Stimulated activated CD8-positive, alpha-beta memory T cell treated with anti-CD3 and anti-CD28 coated beads, Interleukin-12 subunit alpha, Interleukin-12 subunit beta, amount 100 ng/mL, for 1 hour (primary cell): ENCODE measurements around the gene RAB11FIP3.

Experiments used
- DNase-seq: peaks from one replicate; pipeline ENCODE4 v3.0.0-alpha.2; 2020; ENCODE audit warnings: low read depth

The RAB11FIP3 gene

GRCh38 chr16:519425-519824 is 94.0 kb downstream of the RAB11FIP3 start:
- DNase-seq: no peak

DNA sequence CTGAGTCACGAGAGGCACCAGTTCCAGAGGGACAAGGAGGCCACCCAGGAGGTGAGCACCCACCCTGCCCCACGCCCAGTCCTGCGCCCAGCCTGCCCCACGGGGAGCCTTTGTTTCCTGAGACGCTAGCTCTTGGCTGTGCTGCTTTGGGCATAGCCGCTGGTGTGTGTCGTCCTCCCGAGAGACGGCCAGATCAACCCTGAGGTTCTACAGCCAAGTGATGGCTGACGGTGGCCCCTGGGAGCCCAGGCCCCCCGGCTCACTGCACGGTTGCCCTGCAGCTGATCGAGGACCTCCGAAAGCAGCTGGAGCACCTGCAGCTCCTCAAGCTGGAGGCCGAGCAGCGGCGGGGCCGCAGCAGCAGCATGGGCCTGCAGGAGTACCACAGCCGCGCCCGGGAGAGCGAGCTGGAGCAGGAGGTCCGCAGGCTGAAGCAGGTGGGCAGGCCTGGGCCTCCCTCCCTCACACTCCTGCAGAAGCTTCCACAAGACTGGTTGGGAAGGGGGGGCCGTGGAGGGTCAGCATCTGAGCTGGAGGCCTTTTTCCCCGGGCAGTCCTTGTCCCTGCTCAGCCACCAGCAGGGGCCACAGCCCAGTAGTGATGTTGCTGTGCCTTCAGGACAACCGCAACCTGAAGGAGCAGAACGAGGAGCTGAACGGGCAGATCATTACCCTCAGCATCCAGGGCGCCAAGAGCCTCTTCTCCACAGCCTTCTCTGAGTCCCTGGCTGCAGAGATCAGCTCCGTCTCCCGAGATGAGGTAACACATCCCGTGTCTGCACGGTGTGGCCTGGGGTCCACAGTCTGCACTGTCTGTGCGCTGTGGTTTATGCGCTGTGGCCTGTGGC is 94.6 kb downstream of the RAB11FIP3 start:
- no peak for DNase-seq

GRCh38 chr16:520847-521246 is 95.4 kb downstream of the RAB11FIP3 start:
- no peak for DNase-seq

- DNase-seq: no peak
These were observed 96.1 kb downstream of the RAB11FIP3 start for GRCh38 chr16:521381-522210.

DNA sequence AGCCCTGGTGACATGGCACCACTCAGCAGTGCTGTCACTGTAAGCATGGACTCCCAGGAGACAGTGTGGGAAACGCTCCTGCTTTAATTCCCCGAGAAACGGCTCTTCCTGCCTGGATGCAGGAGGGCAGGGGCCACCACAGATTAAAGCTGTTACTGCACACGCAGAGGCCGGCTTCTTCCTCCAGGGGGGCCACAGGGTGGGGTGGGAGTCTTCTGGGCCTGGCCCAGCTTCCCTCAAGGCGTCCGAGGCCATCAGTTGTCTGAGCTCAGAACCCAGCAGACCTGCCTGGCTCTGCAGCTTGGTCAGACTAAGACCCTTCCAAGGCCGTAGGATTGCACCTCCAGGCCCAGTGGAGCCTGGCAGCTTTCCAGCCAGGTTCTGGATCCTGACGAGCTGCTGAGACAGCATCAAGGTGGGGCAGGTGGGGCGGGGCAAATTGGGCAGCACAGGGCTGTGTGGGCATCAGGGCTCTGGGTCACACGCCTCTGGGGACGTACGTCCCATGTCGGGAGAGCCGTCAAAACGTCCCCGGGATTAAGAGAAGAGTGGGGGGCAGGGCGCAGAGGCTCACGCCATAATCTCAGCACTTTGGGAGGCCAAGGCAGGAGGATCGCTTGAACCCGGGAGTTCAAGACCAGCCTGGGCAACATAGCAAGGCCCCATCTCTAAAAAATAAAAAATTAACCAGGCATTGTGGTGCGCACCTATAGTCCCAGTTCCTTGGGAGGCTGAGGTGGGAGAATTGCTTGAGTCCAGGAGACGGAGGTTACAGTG is 97.1 kb downstream of the RAB11FIP3 start:
- DNase-seq: no peak

- no peak for DNase-seq
These were observed 97.8 kb downstream of the RAB11FIP3 start for GRCh38 chr16:523097-523741.

GRCh38 chr16:524274-525040 is 99.0 kb downstream of the RAB11FIP3 start:
- DNase-seq: no peak

- DNase-seq: no peak
These were observed 99.7 kb downstream of the RAB11FIP3 start for GRCh38 chr16:525123-525519.

DNA sequence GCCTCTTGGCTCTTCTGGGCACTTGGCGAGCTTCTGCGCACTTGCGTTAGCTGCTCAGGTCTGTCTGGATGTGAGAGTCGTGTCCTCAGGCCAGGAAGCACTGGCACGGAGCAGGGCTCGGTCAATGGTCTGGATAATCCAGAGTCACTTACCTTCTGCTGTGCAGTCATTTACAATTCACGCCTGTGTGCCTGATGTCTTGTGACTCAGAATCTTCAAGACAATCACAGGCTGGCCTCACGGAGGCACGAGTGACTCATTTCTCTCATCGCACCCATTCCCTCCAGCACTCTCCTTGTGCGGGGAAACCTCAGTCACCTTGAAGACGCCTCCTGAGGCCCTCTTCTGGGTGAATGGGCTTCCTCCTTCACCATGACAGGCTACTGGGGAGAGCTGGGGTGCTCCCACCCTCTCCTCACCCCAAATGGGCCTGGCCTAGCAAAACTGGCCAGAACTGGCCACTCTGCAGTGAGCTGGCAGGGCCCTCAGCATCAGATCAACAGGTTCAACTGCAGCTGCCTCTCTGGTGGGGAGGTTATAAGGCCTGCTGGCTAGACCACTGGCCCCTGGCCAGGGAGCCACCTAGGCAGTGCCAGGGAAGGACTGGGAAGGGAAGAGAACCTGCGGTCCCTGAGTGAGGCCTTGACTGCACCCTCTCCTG is 100.2 kb downstream of the RAB11FIP3 start:
- peak; percentile 36 for DNase-seq

- no peak for DNase-seq
These were observed 100.9 kb downstream of the RAB11FIP3 start for GRCh38 chr16:526181-527014.

- DNase-seq: peak; percentile 71
These were observed 101.8 kb downstream of the RAB11FIP3 start, which contains the start of gene CAPN15 for GRCh38 chr16:527015-527903. TSS of gene CAPN15 (plus strand) at chr16:527712. CDS start at chr16:546839, 19,127 bp downstream.

DNA sequence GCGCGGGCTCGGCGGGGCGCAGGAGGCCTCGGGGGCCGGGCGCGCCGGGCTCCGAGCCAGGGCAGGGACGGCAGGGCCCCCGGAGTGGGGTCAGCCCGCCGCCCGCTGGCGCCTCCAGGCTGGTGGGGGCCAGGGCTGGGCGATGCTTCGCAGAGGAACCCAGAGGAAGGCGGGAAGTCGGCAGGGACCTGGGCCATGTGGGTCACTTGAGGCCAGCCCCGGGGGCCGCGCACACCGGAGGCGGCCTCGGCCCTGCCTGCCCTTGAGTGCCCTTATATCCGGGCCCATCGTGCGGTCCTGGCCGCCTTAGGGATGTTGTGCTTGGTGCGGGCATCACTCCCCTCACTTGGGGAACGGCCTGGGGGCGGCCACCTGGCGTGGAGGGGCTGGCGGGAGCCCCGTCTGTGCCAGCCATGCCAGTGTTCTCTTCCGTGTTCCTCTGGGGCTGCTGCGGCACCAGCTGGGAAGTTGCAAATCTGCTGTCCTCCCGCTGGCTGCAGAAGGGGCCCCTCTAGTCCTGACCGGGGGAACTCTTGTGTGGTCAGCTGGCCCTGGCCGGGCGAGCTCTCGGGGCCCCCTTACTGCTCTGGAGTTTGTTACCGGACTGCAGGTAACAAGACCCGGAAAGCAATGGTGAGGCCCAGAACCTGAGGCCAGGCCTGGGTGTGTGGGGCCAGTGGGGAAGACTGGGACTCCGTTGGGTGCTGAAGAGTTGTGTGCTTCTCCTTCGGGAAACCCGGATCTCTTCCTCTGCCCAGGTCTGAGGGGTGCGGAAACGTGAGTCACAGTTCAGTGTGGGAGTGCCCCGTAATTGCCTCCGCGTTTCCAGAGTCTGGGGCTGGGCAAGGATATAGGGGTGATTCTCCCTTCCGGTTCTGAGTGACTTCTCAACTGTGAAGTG is 102.9 kb downstream of the RAB11FIP3 start:
- DNase-seq: no peak

GRCh38 chr16:529012-529575 is 103.6 kb downstream of the RAB11FIP3 start:
- DNase-seq: no peak

DNA sequence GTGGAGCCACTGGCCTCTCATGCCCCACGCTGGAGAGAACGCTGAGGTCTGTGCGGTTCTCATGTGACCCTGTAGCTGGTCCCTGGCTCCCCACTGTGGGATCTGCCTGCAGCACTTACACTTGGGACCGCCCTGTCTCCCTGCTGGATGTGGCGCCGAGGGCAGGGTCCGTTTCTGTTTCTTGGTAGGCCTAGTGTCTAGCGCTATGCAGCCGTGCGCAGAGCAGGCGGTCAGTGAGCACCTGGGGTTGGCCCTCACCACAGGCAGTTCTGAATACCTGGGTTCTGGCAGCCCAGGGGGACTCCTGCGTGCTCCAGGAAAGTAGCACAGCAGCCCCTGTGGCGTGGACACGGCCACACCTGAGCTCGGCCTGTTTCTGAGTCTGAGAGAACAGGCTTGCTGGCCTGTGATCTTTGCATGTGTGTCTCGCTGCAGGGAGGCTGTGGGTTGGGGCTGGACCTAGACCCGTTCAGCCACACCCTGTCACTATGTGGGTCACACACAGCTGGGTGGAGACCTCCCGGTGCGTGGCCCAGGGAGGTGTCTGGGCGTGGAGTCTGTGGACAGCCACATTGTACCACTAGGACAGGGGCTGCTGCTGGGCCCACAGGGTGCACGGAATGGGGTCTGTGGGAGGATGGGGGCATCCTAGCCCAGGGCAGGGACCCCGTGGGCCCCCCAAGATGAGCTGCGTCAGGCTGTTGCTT is 104.8 kb downstream of the RAB11FIP3 start:
- DNase-seq: no peak

- no peak for DNase-seq
These were observed 106.2 kb downstream of the RAB11FIP3 start for GRCh38 chr16:531494-532125.
